MCF 10A (cell line): ENCODE results near the gene RIN3. TPM values are rescaled to one million over a fixed set of nuclear protein-coding genes. Genes with fewer than 3 reads are reported as not detected.
"Not testable (repeated sequence)": the region's sequence is repeated elsewhere in the genome, so short reads cannot be mapped to it uniquely, and the experiment has no call there.

Experiments used
- BruUV-seq: library from RNA; stranded (reverse); fragments of 400-500 nt; replicated peaks from 2 replicates; lab custom pipeline; 2021; lab: Mats Ljungman, UMichigan
- CTCF ChIA-PET: fragments of 300-600 bp; sonication (Branson Sonifier 250); formaldehyde crosslinking; extraction: SDS; loops from one replicate; lab custom pipeline; 2021; ENCODE audit warnings: antibody characterized with exemption, inconsistent platforms; lab: Yijun Ruan, JAX
- POLR2A ChIA-PET: fragments of 300-600, 350-650 bp; sonication (Branson Sonifier 250); formaldehyde crosslinking; extraction: SDS; loops from one replicate; lab custom pipeline; 2020; ENCODE audit warnings: antibody characterized with exemption, inconsistent platforms; lab: Yijun Ruan, JAX
- DNase-seq: peaks from one replicate; pipeline ENCODE4 v3.0.0-alpha.2; 2018; ENCODE audit not compliant: unreplicated experiment
- H3K27ac Mint-ChIP-seq: one replicate; pipeline ENCODE4 v1.8.0; 2022; ENCODE audit warnings: mild to moderate bottlenecking, low read depth, mixed read lengths; ENCODE audit not compliant: unreplicated experiment
- H3K27me3 Mint-ChIP-seq: one replicate; pipeline ENCODE4 v1.8.0; 2022; ENCODE audit warnings: mixed read lengths; ENCODE audit not compliant: insufficient read depth, unreplicated experiment
- H3K36me3 Mint-ChIP-seq: one replicate; pipeline ENCODE4 v1.8.0; 2022; ENCODE audit warnings: mild to moderate bottlenecking, moderate library complexity, mixed read lengths; ENCODE audit not compliant: insufficient read depth, unreplicated experiment
- H3K4me1 Mint-ChIP-seq: one replicate; pipeline ENCODE4 v1.8.0; 2022; ENCODE audit warnings: mixed read lengths; ENCODE audit not compliant: insufficient read depth, unreplicated experiment
- H3K4me3 Mint-ChIP-seq: one replicate; pipeline ENCODE4 v1.8.0; 2022; ENCODE audit warnings: mild to moderate bottlenecking, moderate library complexity, mixed read lengths; ENCODE audit not compliant: unreplicated experiment
- H3K9me3 Mint-ChIP-seq: one replicate; pipeline ENCODE4 v1.8.0; 2022; ENCODE audit warnings: mixed read lengths; ENCODE audit not compliant: unreplicated experiment
- intact Hi-C: fragments of 100-400 bp; cut with micrococcal nuclease; formaldehyde crosslinking; loops from 2 replicates; pipeline ENCODE4 v1.14.1; 2022
- total RNA-seq: library from RNA; stranded (reverse); gene quantifications from 2 replicates; pipeline ENCODE4 v1.2.3, GENCODE V29; 2022
- TF ChIP-seq, protein P1 (sequence below): fragments of 200-600 bp; IDR thresholded peaks from one replicate; pipeline ENCODE4 v1.8.0; 2022; ENCODE audit warnings: antibody characterized with exemption, mild to moderate bottlenecking; ENCODE audit not compliant: unreplicated experiment

The RIN3 gene
- total RNA-seq, 1 experiment from 2014 or later: 14.2 TPM

DNA sequence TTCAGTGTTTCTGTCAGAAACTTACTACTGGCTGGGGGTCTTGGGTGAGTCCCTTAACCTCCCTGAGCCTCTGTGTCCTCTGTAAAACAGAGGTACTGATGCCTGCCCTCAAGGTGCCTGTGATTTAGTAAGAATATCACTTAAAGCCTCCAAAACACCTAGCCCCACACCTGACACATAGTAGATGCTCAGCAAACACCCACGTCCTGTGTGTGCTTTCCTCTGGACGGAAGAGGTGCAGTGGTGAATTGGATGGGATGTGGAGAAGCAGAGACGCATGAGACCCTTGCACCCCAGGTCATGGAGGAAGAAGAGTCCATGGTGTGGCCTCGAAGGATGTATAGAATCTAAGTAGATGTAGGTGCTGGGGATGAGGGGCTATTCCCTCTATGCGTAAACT is 124.3 kb downstream of the RIN3 start:
- ChIA-PET CTCF (no interaction called here), POLR2A (interaction anchor here (0.9 kb wide), 1 partner anchor 30 kb away, joined by 3 read pairs; no protein-coding TSS in a partner anchor)
- Mint-ChIP-seq H3K4me1 (peaks cover 10% of the 10 kb centered on the region), H3K27me3 (no peaks in the 10 kb centered on the region), H3K9me3 (peaks cover 7% of the 10 kb centered on the region), H3K27ac (no peak overlapping the region), H3K4me3 (no peak overlapping the region), H3K36me3 (peaks cover 7% of the 10 kb centered on the region)
- TF ChIP-seq, protein P1, sequence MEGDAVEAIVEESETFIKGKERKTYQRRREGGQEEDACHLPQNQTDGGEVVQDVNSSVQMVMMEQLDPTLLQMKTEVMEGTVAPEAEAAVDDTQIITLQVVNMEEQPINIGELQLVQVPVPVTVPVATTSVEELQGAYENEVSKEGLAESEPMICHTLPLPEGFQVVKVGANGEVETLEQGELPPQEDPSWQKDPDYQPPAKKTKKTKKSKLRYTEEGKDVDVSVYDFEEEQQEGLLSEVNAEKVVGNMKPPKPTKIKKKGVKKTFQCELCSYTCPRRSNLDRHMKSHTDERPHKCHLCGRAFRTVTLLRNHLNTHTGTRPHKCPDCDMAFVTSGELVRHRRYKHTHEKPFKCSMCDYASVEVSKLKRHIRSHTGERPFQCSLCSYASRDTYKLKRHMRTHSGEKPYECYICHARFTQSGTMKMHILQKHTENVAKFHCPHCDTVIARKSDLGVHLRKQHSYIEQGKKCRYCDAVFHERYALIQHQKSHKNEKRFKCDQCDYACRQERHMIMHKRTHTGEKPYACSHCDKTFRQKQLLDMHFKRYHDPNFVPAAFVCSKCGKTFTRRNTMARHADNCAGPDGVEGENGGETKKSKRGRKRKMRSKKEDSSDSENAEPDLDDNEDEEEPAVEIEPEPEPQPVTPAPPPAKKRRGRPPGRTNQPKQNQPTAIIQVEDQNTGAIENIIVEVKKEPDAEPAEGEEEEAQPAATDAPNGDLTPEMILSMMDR: no peak
- BruUV-seq: no TSS peak
- intact Hi-C loops: no loop called here
- DNase-seq: no peak

DNA sequence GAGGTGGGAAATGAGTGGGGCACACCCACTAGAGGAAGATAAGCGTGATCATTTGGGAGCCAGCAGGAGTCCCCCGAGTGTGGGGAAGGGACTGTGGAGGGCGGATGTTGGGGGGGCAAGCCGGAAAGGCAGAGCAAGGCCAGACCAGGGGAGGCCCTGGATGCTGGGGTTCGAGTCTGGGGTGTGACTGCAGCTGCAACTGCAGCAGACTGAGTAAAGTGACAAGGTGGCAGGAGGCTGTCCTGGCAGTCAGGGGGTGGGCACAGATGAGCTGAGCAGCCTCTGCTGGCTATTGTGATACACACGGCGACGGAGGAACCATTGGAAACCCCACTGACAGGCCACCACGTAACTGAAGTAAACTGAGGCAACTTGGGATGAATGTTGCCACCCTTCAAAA is 124.7 kb downstream of the RIN3 start:
- Mint-ChIP-seq H3K4me3 (no peak overlapping the region), H3K4me1 (peaks cover 6% of the 10 kb centered on the region), H3K27ac (no peak overlapping the region), H3K27me3 (no peaks in the 10 kb centered on the region), H3K36me3 (peaks cover 7% of the 10 kb centered on the region), H3K9me3 (peaks cover 7% of the 10 kb centered on the region)
- no TSS peak for BruUV-seq
- no peak for DNase-seq
- POLR2A ChIA-PET: no interaction called here
- TF ChIP-seq, protein P1: no peak
- intact Hi-C loops: no loop called here
- CTCF ChIA-PET: no interaction called here

DNA sequence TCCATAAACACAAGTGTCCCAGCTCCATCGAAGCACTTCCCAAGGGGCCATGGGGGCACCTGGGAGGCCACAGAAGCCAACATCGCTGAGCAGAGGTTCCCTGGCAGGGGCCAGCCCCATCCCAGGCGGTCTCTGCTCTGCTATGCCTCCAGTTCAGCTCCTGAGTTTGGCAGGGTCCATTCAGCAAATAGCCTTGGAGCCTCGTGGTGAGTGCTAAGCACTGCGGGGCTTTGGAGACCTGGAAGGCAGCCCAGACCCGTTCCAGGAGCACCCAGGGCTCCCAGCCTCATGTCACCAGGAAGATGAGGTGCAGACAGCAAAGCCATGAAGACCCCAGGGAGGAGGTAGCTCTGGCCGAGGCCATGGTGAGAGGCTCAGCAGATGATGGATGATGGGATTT is 125.3 kb downstream of the RIN3 start:
- CTCF ChIA-PET: no interaction called here
- Mint-ChIP-seq H3K4me3 (no peak overlapping the region), H3K27ac (peak overlapping the region; percentile 26), H3K4me1 (peaks cover 3% of the 10 kb centered on the region), H3K36me3 (peaks cover 7% of the 10 kb centered on the region), H3K27me3 (no peaks in the 10 kb centered on the region), H3K9me3 (peaks cover 7% of the 10 kb centered on the region)
- intact Hi-C loops: no loop called here
- no peak for DNase-seq
- BruUV-seq: no TSS peak
- TF ChIP-seq, protein P1: no peak
- POLR2A ChIA-PET: no interaction called here

DNA sequence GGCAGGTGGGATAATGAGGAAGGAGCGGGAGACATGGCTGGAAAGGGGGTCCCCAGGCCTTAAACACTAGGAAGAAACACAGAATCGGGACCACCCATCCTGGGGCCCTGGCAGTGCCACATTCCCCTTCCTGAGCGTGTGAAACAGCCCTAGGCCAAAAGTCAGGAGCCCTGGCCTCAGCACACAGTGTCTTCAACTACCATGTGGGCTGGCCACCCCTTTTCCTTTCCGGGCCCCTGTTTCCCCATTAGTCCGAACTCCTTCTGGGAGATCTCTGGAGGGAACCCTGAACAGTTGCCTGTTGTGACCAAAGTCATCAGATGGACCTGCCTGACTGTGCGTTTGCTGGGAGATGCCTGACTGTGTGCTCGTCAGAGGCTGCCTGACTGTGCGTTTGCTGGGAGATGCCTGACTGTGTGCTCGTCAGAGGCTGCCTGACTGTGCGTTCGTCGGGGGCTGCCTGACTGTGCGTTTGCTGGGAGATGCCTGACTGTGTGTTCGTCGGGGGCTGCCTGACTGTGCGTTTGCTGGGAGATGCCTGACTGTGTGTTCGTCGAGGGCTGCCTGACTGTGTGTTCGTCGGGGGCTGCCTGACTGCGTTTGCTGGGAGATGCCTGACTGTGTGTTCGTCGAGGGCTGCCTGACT is 126.0 kb downstream of the RIN3 start:
- peak overlapping the region; percentile 26 for H3K27ac Mint-ChIP-seq
- H3K27me3 Mint-ChIP-seq, intact Hi-C loops, BruUV-seq, DNase-seq, H3K4me1 Mint-ChIP-seq, POLR2A ChIA-PET, CTCF ChIA-PET, H3K36me3 Mint-ChIP-seq, H3K4me3 Mint-ChIP-seq, H3K9me3 Mint-ChIP-seq: not testable (repeated sequence)
